Fibroblast of the aortic adventitia (primary cell): Measurements from ENCODE around the gene GRIK3. TPM values are rescaled to one million over a fixed set of nuclear protein-coding genes. Genes with fewer than 3 reads are reported as not detected.

ENCODE experiments used
- DNase-seq: peaks from one replicate; pipeline ENCODE4 v3.0.0-alpha.2; 2010; ENCODE audit warnings: low read depth
- H3K4me3 ChIP-seq: 2 replicates; pipeline ENCODE4 v1.5.1; 2011; ENCODE audit warnings: low read depth, mild to moderate bottlenecking, control low read depth, low read length, moderate library complexity
- CTCF ChIP-seq: IDR thresholded peaks from 2 replicates; pipeline ENCODE4 v1.5.1; 2011; ENCODE audit warnings: mild to moderate bottlenecking, low read length, control low read depth, inconsistent platforms; ENCODE audit not compliant: insufficient read depth
- total RNA-seq: library from RNA; depleted of rRNA; stranded (reverse); fragments of >200 nt; gene quantifications from 2 replicates; pipeline ENCODE4 v1.2.3, GENCODE V29; 2012; ENCODE audit warnings: low replicate concordance

GRIK3 gene
- total RNA-seq, 1 donor = not detected

- H3K4me3 ChIP-seq = no peak overlapping the region
- DNase-seq = no peak
These were observed 176.6 kb downstream of the GRIK3 start for GRCh38 chr1:36857754-36858153.

GRCh38 chr1:36855699-36856494, 178.4 kb downstream of the GRIK3 start:
- TF ChIP-seq CTCF = no peak
- DNase-seq = no peak
- H3K4me3 ChIP-seq = no peak overlapping the region

More at GRCh38 chr1:36857754-36858153, 176.6 kb downstream of the GRIK3 start:
- no peak for TF ChIP-seq CTCF

GRCh38 chr1:36853638-36854037, 180.7 kb downstream of the GRIK3 start:
- no peak for TF ChIP-seq CTCF
- no peak overlapping the region for H3K4me3 ChIP-seq
- DNase-seq = no peak

- no peak overlapping the region for H3K4me3 ChIP-seq
- TF ChIP-seq CTCF = no peak
- DNase-seq = no peak
These were observed 181.7 kb downstream of the GRIK3 start for GRCh38 chr1:36852586-36852985.

GRCh38 chr1:36851595-36851994, 182.7 kb downstream of the GRIK3 start:
- H3K4me3 ChIP-seq = no peak overlapping the region
- no peak for DNase-seq
- TF ChIP-seq CTCF = no peak

GRCh38 chr1:36851087-36851486, 183.2 kb downstream of the GRIK3 start:
- H3K4me3 ChIP-seq = no peak overlapping the region
- TF ChIP-seq CTCF = no peak
- no peak for DNase-seq

GRCh38 chr1:36849956-36850355, 184.4 kb downstream of the GRIK3 start:
- TF ChIP-seq CTCF = no peak
- no peak for DNase-seq
- H3K4me3 ChIP-seq = no peak overlapping the region
